ENCODE data around the gene POLG. TPM values are rescaled to one million over a fixed set of nuclear protein-coding genes. Genes with fewer than 3 reads are reported as not detected.
"Not testable (repeated sequence)": the region's sequence is repeated elsewhere in the genome, so short reads cannot be mapped to it uniquely, and the experiment has no call there.

Gene POLG
- total RNA-seq, 4 donors from 2014 or later = 52.9 to 93.3 (median 66.9) TPM

GRCh38 chr15:89301304-89302089, 33.1 kb downstream of the POLG start:
- ATAC-seq (ENCODE audit: low FRiP score) (no peak), DNase-seq (ENCODE audit: low spot score) (no peak)
- TF ChIP-seq CTCF (IDR thresholded peaks at IDR 0.05) = no peak

- ATAC-seq (ENCODE audit: low FRiP score) (no peak), DNase-seq (ENCODE audit: low spot score) (no peak)
- TF ChIP-seq CTCF (IDR thresholded peaks at IDR 0.05) = no peak
Measured at GRCh38 chr15:89299896-89300295, 34.7 kb downstream of the POLG start.

GRCh38 chr15:89293012-89293411, 41.6 kb downstream of the POLG start:
- ATAC-seq (ENCODE audit: low FRiP score) (no peak), DNase-seq (ENCODE audit: low spot score) (no peak)
- no peak for TF ChIP-seq CTCF (IDR thresholded peaks at IDR 0.05)

GRCh38 chr15:89291934-89292438, 42.6 kb downstream of the POLG start:
- ATAC-seq (ENCODE audit: low FRiP score) = no peak
- no peak for TF ChIP-seq CTCF (IDR thresholded peaks at IDR 0.05)
- DNase-seq (ENCODE audit: low spot score) = no peak

GRCh38 chr15:89283201-89283600, 51.4 kb downstream of the POLG start:
- TF ChIP-seq CTCF (IDR thresholded peaks at IDR 0.05) = no peak
- DNase-seq (ENCODE audit: low spot score) (no peak), ATAC-seq (ENCODE audit: low FRiP score) (no peak)

- no peak for TF ChIP-seq CTCF (IDR thresholded peaks at IDR 0.05)
- no peak for DNase-seq (ENCODE audit: low spot score)
- no peak for ATAC-seq (ENCODE audit: low FRiP score)
Measured at GRCh38 chr15:89282631-89283030, 52.0 kb downstream of the POLG start.

GRCh38 chr15:89278307-89278706, 56.3 kb downstream of the POLG start:
- TF ChIP-seq CTCF (IDR thresholded peaks at IDR 0.05) = no peak
- ATAC-seq (ENCODE audit: low FRiP score) = no peak
- no peak for DNase-seq (ENCODE audit: low spot score)

GRCh38 chr15:89277281-89277680, 57.3 kb downstream of the POLG start:
- DNase-seq (ENCODE audit: low spot score); ATAC-seq (ENCODE audit: low FRiP score): not testable (repeated sequence)

Data from omental fat pad (tissue), 4 donors.